Measurements from ENCODE around the gene NUP155. TPM values are rescaled to one million over a fixed set of nuclear protein-coding genes. Genes with fewer than 3 reads are reported as not detected.
"Not testable (repeated sequence)": the region's sequence is repeated elsewhere in the genome, so short reads cannot be mapped to it uniquely, and the experiment has no call there.

NUP155 gene
- total RNA-seq, 1 experiment from 2014 or later: 35.1 TPM

DNA sequence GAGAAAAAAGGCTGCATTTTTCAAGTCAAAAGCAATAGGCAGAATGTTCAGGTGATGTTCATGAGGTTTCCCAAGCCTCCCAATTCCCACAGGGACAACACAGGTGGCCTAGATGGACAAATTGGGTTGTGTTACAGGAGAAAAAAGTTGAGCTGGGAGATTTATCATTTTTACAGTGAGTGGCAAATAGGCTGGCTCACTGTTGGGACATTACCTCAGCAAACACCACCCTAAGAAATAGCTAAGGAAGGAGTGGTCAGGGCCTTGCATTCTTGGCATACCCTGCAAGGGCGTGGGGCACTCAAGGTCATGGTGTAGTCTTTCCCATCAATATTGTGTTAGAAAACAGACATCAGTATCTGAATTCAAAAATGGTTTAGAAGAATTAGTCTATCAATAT, 98.4 kb downstream of the NUP155 start:
- H3K79me2 ChIP-seq (ENCODE audit: low read length): no peaks in the 10 kb centered on the region
- no peak overlapping the region for H2AFZ ChIP-seq (ENCODE audit: low read length)
- no peak for DNase-seq
- H3K9ac ChIP-seq (ENCODE audit: low read length): no peak overlapping the region
- no peak overlapping the region for H3K4me2 ChIP-seq (ENCODE audit: low read depth, low read length, poor library complexity, severe bottlenecking)
- no peaks in the 10 kb centered on the region for H3K4me1 ChIP-seq (ENCODE audit: low read length)
- H3K27ac ChIP-seq (ENCODE audit: low read length): no peak overlapping the region
- no peaks in the 10 kb centered on the region for H4K20me1 ChIP-seq (ENCODE audit: insufficient read depth, low read depth, low read length)
- no peaks in the 10 kb centered on the region for H3K9me2 ChIP-seq (replicated peaks; ENCODE audit: insufficient read depth, low read length)
- no peaks in the 10 kb centered on the region for H3K36me3 ChIP-seq (ENCODE audit: insufficient read depth, low read length)
- no peaks in the 10 kb centered on the region for H3K9me3 ChIP-seq (ENCODE audit: low read length)
- H3K27me3 ChIP-seq (ENCODE audit: low read length): no peaks in the 10 kb centered on the region
- no peak overlapping the region for H3K4me3 ChIP-seq (ENCODE audit: low read length)

DNA sequence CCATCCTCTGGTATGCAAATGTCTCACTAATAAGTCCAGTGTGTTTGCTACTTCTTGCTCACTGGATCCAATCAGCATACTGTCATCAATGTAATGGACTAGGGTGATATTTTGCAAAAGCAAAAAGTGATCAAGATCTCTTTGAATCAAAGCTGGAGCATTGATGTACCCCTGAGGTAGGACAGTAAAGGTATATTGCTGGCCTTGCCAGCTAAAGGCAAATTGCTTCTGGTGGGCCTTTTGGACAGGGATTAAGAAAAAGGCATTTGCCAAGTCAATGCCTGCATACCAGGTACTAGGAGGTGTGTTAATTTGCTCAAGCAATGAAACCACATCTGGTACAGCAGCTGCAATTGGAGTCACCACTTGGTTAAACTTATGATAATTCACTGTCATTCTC, 102.8 kb downstream of the NUP155 start:
- not testable (repeated sequence) for H3K4me3 ChIP-seq (ENCODE audit: low read length); H3K27me3 ChIP-seq (ENCODE audit: low read length); H3K9ac ChIP-seq (ENCODE audit: low read length); H3K36me3 ChIP-seq (ENCODE audit: insufficient read depth, low read length); H2AFZ ChIP-seq (ENCODE audit: low read length); H3K9me3 ChIP-seq (ENCODE audit: low read length); H3K4me1 ChIP-seq (ENCODE audit: low read length); H3K4me2 ChIP-seq (ENCODE audit: low read depth, low read length, poor library complexity, severe bottlenecking); H3K79me2 ChIP-seq (ENCODE audit: low read length); H3K9me2 ChIP-seq (replicated peaks; ENCODE audit: insufficient read depth, low read length); H3K27ac ChIP-seq (ENCODE audit: low read length); H4K20me1 ChIP-seq (ENCODE audit: insufficient read depth, low read depth, low read length); DNase-seq

DNA sequence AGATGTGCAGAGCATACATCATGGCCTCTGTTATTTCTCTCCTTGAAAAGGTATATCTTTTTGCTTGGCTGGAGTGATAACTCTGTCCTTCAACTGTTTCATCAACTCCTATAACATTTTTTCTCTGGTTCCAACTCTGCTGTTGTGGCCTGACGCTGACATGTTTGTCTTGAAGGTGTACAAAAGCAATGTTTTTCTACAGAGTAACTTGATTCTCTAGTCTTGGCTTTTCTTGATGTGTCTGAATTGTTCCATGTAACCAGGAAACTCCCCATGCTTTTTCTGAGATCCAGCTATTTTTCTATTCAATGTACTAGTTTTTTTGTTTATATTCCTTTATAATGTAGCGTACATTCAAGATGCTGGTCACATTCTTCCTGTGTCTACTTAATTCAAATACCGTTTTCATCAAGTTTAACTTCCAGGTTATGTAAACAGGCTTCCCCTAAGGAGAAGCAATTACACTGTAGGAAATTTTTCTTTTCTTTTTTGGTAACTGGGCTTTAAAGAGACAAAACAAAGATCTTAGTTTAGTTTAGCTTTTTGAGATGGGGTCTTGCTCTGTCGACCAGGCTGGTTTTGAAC, 115.0 kb downstream of the NUP155 start:
- Histone ChIP-seq H3K4me2 (ENCODE audit: low read depth, low read length, poor library complexity, severe bottlenecking) (no peak overlapping the region), H3K36me3 (ENCODE audit: insufficient read depth, low read length) (no peaks in the 10 kb centered on the region), H2AFZ (ENCODE audit: low read length) (no peak overlapping the region), H3K4me1 (ENCODE audit: low read length) (no peaks in the 10 kb centered on the region), H3K27me3 (ENCODE audit: low read length) (no peaks in the 10 kb centered on the region), H3K79me2 (ENCODE audit: low read length) (no peaks in the 10 kb centered on the region), H3K9me2 (replicated peaks; ENCODE audit: insufficient read depth, low read length) (no peaks in the 10 kb centered on the region), H3K9ac (ENCODE audit: low read length) (no peak overlapping the region), H4K20me1 (ENCODE audit: insufficient read depth, low read depth, low read length) (no peaks in the 10 kb centered on the region), H3K4me3 (ENCODE audit: low read length) (no peak overlapping the region), H3K9me3 (ENCODE audit: low read length) (no peaks in the 10 kb centered on the region), H3K27ac (ENCODE audit: low read length) (no peak overlapping the region)
- no peak for DNase-seq

DNA sequence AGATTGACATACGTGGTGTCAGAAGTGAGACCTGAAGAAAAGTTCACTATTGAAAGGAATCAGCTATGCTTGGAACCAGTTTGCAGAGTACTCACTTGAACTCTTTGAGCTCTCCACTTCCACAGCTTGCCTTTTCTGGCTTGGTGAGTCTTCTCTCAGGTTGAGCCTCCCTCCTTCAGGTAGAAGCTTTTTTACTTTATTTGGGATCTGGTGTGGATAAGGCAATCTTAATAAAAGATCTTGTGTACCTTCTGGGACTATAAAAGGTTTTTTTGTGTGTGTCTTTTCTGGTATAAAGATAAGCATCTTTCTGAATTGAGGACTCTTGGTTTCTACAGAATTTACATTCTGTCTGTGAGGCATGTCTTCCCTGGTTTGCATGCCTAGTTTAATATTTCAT, 116.3 kb downstream of the NUP155 start:
- Histone ChIP-seq H3K27ac (ENCODE audit: low read length) (no peak overlapping the region), H3K9ac (ENCODE audit: low read length) (no peak overlapping the region), H2AFZ (ENCODE audit: low read length) (no peak overlapping the region), H3K9me3 (ENCODE audit: low read length) (no peaks in the 10 kb centered on the region), H4K20me1 (ENCODE audit: insufficient read depth, low read depth, low read length) (no peaks in the 10 kb centered on the region), H3K36me3 (ENCODE audit: insufficient read depth, low read length) (no peaks in the 10 kb centered on the region), H3K4me3 (ENCODE audit: low read length) (no peak overlapping the region), H3K79me2 (ENCODE audit: low read length) (no peaks in the 10 kb centered on the region), H3K4me2 (ENCODE audit: low read depth, low read length, poor library complexity, severe bottlenecking) (no peak overlapping the region), H3K4me1 (ENCODE audit: low read length) (no peaks in the 10 kb centered on the region), H3K27me3 (ENCODE audit: low read length) (no peaks in the 10 kb centered on the region), H3K9me2 (replicated peaks; ENCODE audit: insufficient read depth, low read length) (no peaks in the 10 kb centered on the region)
- no peak for DNase-seq

DNA sequence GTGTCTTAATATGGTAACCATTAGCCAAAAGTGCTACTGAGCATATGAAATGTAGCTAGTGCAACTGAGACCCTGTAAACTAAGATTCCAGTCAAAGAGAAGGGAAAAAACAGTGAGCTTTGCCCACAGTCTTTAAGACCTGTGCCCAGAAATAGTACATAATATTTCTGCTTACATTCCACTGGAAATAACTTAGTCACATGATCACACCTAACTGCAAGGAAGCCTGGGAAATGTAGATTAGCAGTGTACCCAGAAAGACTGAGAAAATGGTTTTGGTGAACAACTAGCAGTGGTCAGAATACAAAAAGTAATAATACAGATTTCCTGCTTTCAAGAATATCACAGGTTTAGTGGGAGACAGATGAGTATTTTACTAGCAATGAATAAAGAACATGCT, 119.2 kb downstream of the NUP155 start:
- Histone ChIP-seq H3K4me1 (ENCODE audit: low read length) (no peaks in the 10 kb centered on the region), H3K27ac (ENCODE audit: low read length) (no peak overlapping the region), H3K9me3 (ENCODE audit: low read length) (no peaks in the 10 kb centered on the region), H3K9me2 (replicated peaks; ENCODE audit: insufficient read depth, low read length) (no peaks in the 10 kb centered on the region), H3K36me3 (ENCODE audit: insufficient read depth, low read length) (no peaks in the 10 kb centered on the region), H3K27me3 (ENCODE audit: low read length) (no peaks in the 10 kb centered on the region), H2AFZ (ENCODE audit: low read length) (no peak overlapping the region), H3K4me3 (ENCODE audit: low read length) (no peak overlapping the region), H3K9ac (ENCODE audit: low read length) (no peak overlapping the region), H4K20me1 (ENCODE audit: insufficient read depth, low read depth, low read length) (no peaks in the 10 kb centered on the region), H3K79me2 (ENCODE audit: low read length) (no peaks in the 10 kb centered on the region), H3K4me2 (ENCODE audit: low read depth, low read length, poor library complexity, severe bottlenecking) (no peak overlapping the region)
- DNase-seq: no peak

DNA sequence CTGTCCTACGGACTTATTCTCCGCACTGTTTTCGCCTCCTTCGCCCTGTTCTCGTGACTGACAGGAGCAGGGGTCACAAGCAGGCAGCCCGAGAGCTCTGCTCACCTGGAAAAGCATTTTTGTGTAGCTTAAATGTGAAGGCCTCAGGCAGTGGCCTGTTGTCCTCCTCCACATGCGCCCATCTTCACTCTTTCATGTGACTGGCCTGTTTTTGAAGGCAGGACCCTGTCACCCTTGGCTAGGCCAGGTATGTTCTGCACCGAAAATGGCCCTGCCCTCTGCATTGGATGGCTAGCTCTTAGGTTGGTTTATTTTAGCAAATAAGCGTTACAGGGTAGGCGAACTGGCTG, 121.1 kb downstream of the NUP155 start:
- no peak overlapping the region for H3K27ac ChIP-seq (ENCODE audit: low read length)
- H3K4me2 ChIP-seq (ENCODE audit: low read depth, low read length, poor library complexity, severe bottlenecking): no peak overlapping the region
- H3K27me3 ChIP-seq (ENCODE audit: low read length): no peaks in the 10 kb centered on the region
- no peaks in the 10 kb centered on the region for H3K36me3 ChIP-seq (ENCODE audit: insufficient read depth, low read length)
- no peaks in the 10 kb centered on the region for H3K4me1 ChIP-seq (ENCODE audit: low read length)
- H2AFZ ChIP-seq (ENCODE audit: low read length): no peak overlapping the region
- no peak overlapping the region for H3K4me3 ChIP-seq (ENCODE audit: low read length)
- no peaks in the 10 kb centered on the region for H3K79me2 ChIP-seq (ENCODE audit: low read length)
- no peaks in the 10 kb centered on the region for H4K20me1 ChIP-seq (ENCODE audit: insufficient read depth, low read depth, low read length)
- H3K9me2 ChIP-seq (replicated peaks; ENCODE audit: insufficient read depth, low read length): no peaks in the 10 kb centered on the region
- no peak for DNase-seq
- H3K9me3 ChIP-seq (ENCODE audit: low read length): no peaks in the 10 kb centered on the region
- H3K9ac ChIP-seq (ENCODE audit: low read length): no peak overlapping the region

DNA sequence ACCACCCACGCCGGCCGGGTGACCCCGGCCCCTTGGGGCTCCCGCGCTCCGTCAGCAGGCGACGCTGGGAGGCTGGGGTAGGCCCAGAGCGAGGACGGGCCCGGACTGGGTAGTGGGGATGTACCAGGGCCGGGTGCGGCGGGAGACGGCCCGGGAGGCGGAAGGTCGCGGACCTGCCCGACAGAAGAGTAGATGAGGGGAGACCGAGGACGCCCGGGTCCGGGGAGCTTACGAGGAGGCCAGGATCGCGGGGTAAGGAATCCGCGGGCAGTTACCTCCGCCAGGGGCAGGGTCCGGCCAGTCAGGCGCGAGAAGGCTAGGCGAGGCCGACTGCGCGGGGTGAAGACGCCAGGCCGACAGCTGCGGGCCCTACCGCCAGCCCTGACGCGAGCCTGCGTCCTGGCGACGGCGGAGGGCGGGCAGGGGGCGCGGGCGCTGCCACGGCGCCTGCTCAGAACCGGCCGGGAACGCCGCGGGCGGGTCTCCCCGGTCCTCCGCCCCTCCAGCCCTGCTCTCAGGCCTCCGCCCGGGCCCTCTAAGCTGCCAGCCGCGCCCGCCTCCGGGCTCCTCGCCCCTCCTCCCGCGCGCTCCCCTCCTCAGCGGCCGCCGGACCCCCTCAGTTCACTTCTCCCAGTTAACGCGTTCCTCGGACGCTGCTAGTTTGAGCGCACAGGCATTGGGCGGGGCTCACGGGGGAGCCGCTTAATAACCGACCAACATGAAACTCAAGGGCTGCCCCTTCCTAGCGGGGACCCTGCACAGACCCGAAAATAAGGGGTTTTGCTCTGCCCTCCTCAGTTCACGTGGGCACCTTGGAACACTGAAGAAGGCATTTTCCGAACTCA, 121.7 kb downstream of the NUP155 start, which contains the start of gene CPLANE1:
Gene CPLANE1 (minus strand): TSS at position 407 of the 845 bp plus-strand sequence. CDS start 1,678 bp downstream, outside the sequence.
- H3K9ac ChIP-seq (ENCODE audit: low read length): no peak within 1 kb of the TSS
- no peak within 1 kb of the TSS for H2AFZ ChIP-seq (ENCODE audit: low read length)
- DNase-seq: no peak
- H3K4me1 ChIP-seq (ENCODE audit: low read length): no peaks in the 10 kb centered on the region
- no peaks in the 10 kb centered on the region for H3K9me2 ChIP-seq (replicated peaks; ENCODE audit: insufficient read depth, low read length)
- no peaks in the 10 kb centered on the region for H4K20me1 ChIP-seq (ENCODE audit: insufficient read depth, low read depth, low read length)
- no peaks in the 10 kb centered on the region for H3K27me3 ChIP-seq (ENCODE audit: low read length)
- H3K27ac ChIP-seq (ENCODE audit: low read length): no peak within 1 kb of the TSS
- no peak within 1 kb of the TSS for H3K4me2 ChIP-seq (ENCODE audit: low read depth, low read length, poor library complexity, severe bottlenecking)
- no peaks in the 10 kb centered on the region for H3K36me3 ChIP-seq (ENCODE audit: insufficient read depth, low read length)
- H3K4me3 ChIP-seq (ENCODE audit: low read length): no peak within 1 kb of the TSS
- H3K79me2 ChIP-seq (ENCODE audit: low read length): no peaks in the 10 kb centered on the region
- H3K9me3 ChIP-seq (ENCODE audit: low read length): no peaks in the 10 kb centered on the region

DNA sequence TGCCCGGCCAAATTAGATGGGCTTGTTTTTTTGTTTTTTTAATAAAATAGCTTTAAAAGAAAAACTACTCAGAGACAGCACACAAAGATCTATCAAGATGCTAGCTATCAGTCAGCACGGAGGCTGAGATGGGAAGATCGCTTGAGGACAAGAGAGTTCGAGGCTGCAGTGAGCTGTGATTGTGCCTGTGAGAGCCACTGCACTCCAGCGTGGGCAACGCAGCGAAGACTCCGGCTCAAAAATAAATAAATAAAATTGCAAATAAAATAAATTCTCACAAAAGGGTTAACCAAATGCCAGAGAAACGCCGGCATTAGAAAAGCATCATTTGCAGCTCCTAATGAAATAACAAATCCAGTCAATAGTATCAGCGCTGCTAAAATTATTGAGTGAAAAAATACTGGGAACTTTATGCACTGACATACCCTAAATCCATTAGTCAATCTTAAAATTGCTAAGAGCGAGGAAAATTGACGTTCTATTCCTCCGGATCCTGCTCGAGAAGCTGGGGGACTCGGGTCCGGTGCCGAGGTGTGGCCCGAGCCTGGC, 122.4 kb downstream of the NUP155 start:
- no peak overlapping the region for H2AFZ ChIP-seq (ENCODE audit: low read length)
- H3K4me1 ChIP-seq (ENCODE audit: low read length): no peaks in the 10 kb centered on the region
- H3K27ac ChIP-seq (ENCODE audit: low read length): no peak overlapping the region
- no peaks in the 10 kb centered on the region for H3K27me3 ChIP-seq (ENCODE audit: low read length)
- H3K9me3 ChIP-seq (ENCODE audit: low read length): no peaks in the 10 kb centered on the region
- no peak overlapping the region for H3K4me3 ChIP-seq (ENCODE audit: low read length)
- H3K9me2 ChIP-seq (replicated peaks; ENCODE audit: insufficient read depth, low read length): no peaks in the 10 kb centered on the region
- H3K4me2 ChIP-seq (ENCODE audit: low read depth, low read length, poor library complexity, severe bottlenecking): no peak overlapping the region
- H3K9ac ChIP-seq (ENCODE audit: low read length): no peak overlapping the region
- no peaks in the 10 kb centered on the region for H3K79me2 ChIP-seq (ENCODE audit: low read length)
- no peaks in the 10 kb centered on the region for H3K36me3 ChIP-seq (ENCODE audit: insufficient read depth, low read length)
- no peaks in the 10 kb centered on the region for H4K20me1 ChIP-seq (ENCODE audit: insufficient read depth, low read depth, low read length)
- DNase-seq: no peak
